ENCODE measurements around the gene ATP6V0E2. TPM values are rescaled to one million over a fixed set of nuclear protein-coding genes. Genes with fewer than 3 reads are reported as not detected.

Gene ATP6V0E2
- total RNA-seq, 1 donor from 2014 or later = 54.3 TPM

DNA sequence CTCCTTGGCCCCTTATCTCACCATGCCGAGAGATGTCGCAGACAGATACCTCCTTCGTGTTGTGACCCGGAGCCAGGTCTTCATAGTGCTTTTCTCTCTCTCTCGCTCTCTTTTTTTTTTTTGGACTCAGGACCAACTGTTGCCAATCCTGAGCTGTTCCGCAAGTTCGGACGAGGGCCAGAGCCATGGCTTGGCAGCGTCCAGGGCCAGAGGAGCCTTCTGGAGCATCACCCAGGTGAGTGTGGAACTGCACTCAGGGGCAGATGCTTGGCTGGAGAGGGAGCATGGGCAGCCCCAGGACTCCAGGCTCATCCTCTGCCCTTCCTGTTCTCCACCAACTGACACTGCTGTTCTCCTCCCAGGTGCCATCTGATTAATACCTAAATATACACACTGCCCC, 27.7 kb upstream of the ATP6V0E2 start:
- Mint-ChIP-seq H3K27me3 (ENCODE audit: low read depth) (no peaks in the 10 kb centered on the region), H3K27ac (no peak overlapping the region), H3K4me1 (ENCODE audit: low read depth) (peaks cover 15% of the 10 kb centered on the region), H3K36me3 (ENCODE audit: low read depth) (peaks cover 29% of the 10 kb centered on the region), H3K9me3 (no peaks in the 10 kb centered on the region), H3K4me3 (ENCODE audit: low read depth) (no peak overlapping the region)
- no peak for DNase-seq (ENCODE audit: low spot score)
- intact Hi-C loops (cut with micrococcal nuclease) = no loop called here

DNA sequence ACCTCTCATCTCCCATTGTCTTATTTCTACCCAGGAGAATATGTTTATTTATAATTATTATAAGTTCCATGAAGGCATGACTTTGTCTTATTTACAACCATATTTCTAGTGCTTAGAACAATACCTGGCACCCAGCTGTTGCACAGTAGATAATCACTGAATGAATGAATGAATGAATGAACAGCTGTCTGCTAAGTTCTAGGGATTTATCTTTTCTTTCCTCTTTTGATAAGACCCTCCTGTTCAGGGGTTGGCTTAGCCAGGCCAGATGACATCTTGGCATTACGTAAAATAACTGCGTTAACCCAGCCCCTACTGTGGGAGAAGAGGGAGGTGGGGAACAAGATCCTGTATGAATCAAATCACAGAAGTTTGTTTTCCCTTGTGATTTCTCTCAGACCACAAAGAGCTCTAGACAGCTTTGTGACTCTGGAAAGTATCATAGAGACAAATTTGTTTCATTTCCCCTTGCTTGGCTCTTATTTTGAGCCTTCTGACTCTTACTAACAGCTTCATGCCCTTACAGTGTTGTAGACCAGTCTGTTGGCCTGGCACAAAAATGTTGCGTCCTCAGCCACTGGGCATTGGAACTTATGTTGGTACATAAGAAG, 27.2 kb upstream of the ATP6V0E2 start:
- H3K9me3 Mint-ChIP-seq = no peaks in the 10 kb centered on the region
- no peak overlapping the region for H3K27ac Mint-ChIP-seq
- intact Hi-C loops (cut with micrococcal nuclease) = no loop called here
- no peaks in the 10 kb centered on the region for H3K27me3 Mint-ChIP-seq (ENCODE audit: low read depth)
- peaks cover 15% of the 10 kb centered on the region for H3K4me1 Mint-ChIP-seq (ENCODE audit: low read depth)
- H3K4me3 Mint-ChIP-seq (ENCODE audit: low read depth) = no peak overlapping the region
- H3K36me3 Mint-ChIP-seq (ENCODE audit: low read depth) = peaks cover 29% of the 10 kb centered on the region
- DNase-seq (ENCODE audit: low spot score) = no peak

DNA sequence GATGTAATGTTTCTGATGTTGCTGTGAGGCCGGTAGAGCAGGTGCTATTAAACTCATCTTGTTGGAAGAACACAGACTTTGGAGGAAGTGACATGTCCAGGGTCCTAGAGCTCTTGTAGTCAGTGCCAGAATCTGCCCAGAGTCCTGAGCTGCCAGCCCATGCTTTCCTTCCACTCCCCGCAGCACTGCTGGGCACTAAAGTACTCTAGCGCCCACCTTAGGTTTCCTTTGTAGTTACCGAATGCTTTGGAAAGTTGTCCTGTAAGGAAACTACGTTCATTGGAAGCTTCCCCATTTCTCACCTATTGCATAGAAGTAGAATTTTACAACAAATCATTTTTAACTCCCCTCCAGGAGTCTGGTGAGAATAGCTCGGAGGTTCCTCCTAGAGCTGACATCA, 24.6 kb upstream of the ATP6V0E2 start:
- H3K27ac Mint-ChIP-seq = no peak overlapping the region
- no peak overlapping the region for H3K4me3 Mint-ChIP-seq (ENCODE audit: low read depth)
- no peak for DNase-seq (ENCODE audit: low spot score)
- intact Hi-C loops (cut with micrococcal nuclease) = no loop called here
- H3K36me3 Mint-ChIP-seq (ENCODE audit: low read depth) = peaks cover 33% of the 10 kb centered on the region
- H3K27me3 Mint-ChIP-seq (ENCODE audit: low read depth) = no peaks in the 10 kb centered on the region
- peaks cover 14% of the 10 kb centered on the region for H3K4me1 Mint-ChIP-seq (ENCODE audit: low read depth)
- no peaks in the 10 kb centered on the region for H3K9me3 Mint-ChIP-seq

DNA sequence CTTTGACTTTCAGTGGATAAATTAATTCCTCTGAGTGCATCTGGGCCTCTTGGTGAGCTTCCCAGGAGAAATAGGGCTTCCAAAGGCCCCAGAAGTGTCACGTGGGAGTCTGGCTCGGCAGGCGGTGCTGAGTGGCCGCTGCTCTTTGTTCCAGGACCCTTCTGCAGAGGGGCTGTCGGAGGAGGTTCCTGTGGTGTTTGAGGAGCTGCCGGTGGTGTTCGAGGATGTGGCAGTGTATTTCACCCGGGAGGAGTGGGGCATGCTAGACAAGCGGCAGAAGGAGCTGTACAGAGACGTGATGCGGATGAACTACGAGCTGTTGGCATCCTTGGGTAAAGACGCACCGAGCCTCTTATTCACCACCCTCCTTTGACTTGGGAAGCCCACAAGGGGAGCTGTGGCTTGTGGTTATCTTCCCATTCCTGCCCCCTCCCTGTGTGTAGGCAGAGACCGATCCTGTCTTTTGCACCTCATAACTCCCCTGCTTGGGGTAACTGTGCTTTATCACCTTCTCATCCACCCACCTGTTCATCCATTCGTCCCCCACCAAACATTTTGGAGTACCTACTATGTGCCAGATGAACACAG, 23.7 kb upstream of the ATP6V0E2 start:
- no peak overlapping the region for H3K4me3 Mint-ChIP-seq (ENCODE audit: low read depth)

DNA sequence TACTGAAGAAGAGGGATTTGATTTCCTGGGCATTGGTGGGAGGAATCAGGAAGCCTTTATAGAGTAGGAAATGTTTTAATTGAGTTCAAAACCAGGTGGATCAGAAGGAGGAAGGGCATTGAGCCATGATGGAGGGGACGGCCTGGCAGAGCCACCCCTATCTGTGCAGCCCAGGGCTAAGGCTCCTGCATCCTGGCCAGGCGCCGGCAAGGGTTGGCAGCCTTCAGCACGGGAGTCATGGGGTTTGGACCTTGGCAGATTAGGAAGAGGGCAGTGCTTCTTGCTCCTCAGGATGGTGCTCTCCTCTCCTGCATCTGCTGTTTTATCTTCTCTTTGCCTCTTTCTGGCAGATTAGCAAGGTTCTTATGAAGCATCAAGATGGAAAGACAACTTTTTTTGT, 23.1 kb upstream of the ATP6V0E2 start:
- intact Hi-C loops (cut with micrococcal nuclease) = no loop called here
- Mint-ChIP-seq H3K36me3 (ENCODE audit: low read depth) (peaks cover 30% of the 10 kb centered on the region), H3K4me1 (ENCODE audit: low read depth) (peaks cover 29% of the 10 kb centered on the region), H3K9me3 (no peaks in the 10 kb centered on the region), H3K27me3 (ENCODE audit: low read depth) (no peaks in the 10 kb centered on the region), H3K27ac (no peak overlapping the region), H3K4me3 (ENCODE audit: low read depth) (no peak overlapping the region)
- no peak for DNase-seq (ENCODE audit: low spot score)

More for the DNA sequence above, 23.7 kb upstream of the ATP6V0E2 start:
- H3K4me1 Mint-ChIP-seq (ENCODE audit: low read depth) = peaks cover 23% of the 10 kb centered on the region
- no peaks in the 10 kb centered on the region for H3K27me3 Mint-ChIP-seq (ENCODE audit: low read depth)
- H3K27ac Mint-ChIP-seq = no peak overlapping the region
- peaks cover 32% of the 10 kb centered on the region for H3K36me3 Mint-ChIP-seq (ENCODE audit: low read depth)
- intact Hi-C loops (cut with micrococcal nuclease) = no loop called here
- DNase-seq (ENCODE audit: low spot score) = no peak
- no peaks in the 10 kb centered on the region for H3K9me3 Mint-ChIP-seq

DNA sequence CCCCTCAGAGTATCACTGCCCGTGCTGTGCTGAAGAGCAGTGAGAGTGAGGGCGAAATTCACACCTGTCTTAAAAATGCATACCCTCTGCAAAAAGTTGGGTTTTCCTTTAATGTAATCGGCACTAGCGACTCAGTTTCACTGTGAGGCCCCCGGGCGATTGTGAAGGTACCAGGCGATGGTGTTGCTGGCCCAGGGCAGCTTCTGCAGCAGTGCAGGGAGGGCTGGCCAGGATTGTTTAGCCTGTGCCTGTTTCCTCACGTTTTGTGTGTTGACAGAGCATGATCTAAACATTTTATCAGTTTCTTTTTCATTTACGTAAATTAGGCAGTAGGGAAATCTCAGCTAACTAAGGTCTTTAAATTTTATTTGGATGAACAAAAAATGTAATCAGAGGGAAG, 22.3 kb upstream of the ATP6V0E2 start:
- Mint-ChIP-seq H3K27me3 (ENCODE audit: low read depth) (no peaks in the 10 kb centered on the region), H3K4me3 (ENCODE audit: low read depth) (no peak overlapping the region), H3K4me1 (ENCODE audit: low read depth) (peaks cover 36% of the 10 kb centered on the region), H3K27ac (no peak overlapping the region), H3K9me3 (no peaks in the 10 kb centered on the region), H3K36me3 (ENCODE audit: low read depth) (peaks cover 32% of the 10 kb centered on the region)
- intact Hi-C loops (cut with micrococcal nuclease) = no loop called here
- no peak for DNase-seq (ENCODE audit: low spot score)

DNA sequence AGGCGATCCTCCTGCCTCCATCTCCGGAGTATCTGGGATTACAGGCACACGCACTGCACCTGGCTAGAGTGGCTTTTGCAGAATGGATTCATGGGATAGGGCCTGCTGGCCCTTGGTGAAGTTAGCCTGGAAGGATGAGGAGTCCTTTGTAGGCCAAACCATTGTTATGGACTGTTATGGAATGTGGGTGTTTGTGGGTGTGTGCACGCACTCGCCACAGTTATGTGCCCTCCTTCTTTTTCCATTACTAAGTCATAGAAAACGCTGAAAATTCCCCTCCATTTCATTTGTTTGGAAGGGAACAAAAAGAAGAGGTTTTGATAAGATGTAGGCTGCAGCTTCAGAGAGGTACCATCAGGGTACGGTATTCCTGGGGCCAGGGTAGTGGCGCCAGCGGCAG, 20.6 kb upstream of the ATP6V0E2 start:
- Mint-ChIP-seq H3K4me1 (ENCODE audit: low read depth) (peaks cover 47% of the 10 kb centered on the region), H3K27me3 (ENCODE audit: low read depth) (no peaks in the 10 kb centered on the region), H3K36me3 (ENCODE audit: low read depth) (peaks cover 39% of the 10 kb centered on the region), H3K9me3 (no peaks in the 10 kb centered on the region), H3K27ac (no peak overlapping the region), H3K4me3 (ENCODE audit: low read depth) (no peak overlapping the region)
- intact Hi-C loops (cut with micrococcal nuclease) = no loop called here
- no peak for DNase-seq (ENCODE audit: low spot score)

DNA sequence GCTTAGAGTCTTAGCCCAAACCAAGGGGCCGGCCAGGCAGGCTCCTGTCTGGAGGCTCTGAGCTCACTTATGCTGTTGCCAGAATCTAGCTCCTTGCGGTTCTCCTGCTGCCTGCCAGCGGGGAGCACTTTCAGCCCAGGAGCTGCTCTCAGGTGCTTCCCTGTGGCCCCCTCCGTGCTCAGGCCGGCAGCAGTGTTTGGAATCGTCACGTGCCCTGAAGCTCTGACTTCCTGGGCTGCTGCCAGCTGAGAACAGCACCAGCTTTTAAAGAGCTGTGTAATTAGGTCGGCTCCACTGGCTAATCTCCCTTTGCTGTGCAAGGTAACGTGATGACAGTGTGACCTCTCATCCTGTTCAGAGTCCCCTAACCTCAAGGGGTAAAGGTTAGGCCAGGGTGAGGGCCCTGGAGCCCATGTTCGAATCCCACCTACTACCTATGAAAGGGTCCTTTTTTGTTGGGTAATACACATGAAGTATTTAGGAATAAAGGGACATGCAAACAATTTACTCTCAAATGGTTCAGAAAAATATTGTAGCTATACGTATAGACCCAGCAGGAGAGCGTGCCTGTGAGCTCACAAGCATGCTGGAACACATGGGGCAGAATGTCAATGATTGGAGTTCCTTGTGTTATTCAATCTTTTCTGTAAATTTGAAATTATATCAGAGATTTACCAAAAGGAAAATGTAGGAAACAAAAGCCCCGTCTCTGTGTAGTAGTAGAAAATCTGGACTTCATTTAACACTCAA, 19.0 kb upstream of the ATP6V0E2 start:
- peaks cover 29% of the 10 kb centered on the region for H3K36me3 Mint-ChIP-seq (ENCODE audit: low read depth)
- H3K4me3 Mint-ChIP-seq (ENCODE audit: low read depth) = no peak overlapping the region
- no peaks in the 10 kb centered on the region for H3K27me3 Mint-ChIP-seq (ENCODE audit: low read depth)
- no peak for DNase-seq (ENCODE audit: low spot score)
- H3K9me3 Mint-ChIP-seq = no peaks in the 10 kb centered on the region
- intact Hi-C loops (cut with micrococcal nuclease) = no loop called here
- H3K27ac Mint-ChIP-seq = no peak overlapping the region
- H3K4me1 Mint-ChIP-seq (ENCODE audit: low read depth) = peaks cover 47% of the 10 kb centered on the region

DNA sequence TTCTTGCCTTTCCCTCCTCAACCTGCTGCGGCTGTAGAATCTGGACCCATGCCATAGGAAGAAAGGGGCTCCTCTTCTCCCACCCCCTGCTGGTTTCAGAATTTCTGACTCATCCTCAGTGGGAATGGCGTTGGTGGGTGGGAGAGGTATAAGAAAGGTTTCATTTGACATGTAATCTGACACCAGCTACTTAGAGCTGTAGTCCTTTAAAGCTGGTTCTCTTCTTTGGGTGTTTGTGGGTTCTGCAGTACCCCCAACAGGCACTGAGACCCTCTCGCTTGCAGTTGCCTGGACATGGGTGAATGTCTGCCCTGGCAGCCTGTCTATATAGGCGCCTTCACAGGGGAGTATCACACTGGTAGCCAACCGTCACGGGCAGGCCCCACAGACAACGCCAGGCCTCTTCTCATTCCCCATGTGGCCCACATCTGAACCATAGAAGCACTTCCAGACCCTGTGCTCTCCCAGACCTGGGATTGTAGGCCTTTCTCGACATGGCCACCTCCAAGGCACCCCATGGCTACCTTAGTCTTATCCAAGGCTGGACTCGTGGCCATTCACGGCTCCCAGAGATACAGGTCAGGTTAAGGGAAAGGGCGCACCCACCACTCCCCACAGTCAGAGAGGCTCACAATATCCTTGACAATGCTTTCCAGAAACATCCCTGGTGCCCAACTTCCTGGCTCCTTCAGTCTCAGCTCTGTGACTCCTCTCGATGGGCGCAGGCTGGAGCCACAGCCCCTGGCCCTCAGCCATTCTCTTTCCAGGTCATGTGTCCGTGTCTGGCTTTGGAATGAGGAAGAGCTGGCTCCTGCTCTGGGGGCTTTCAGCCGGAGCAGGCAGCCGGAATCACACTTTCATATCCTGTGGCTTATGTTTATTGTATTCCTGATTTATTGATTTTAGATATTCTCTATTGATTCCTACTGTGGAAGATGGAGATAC, 18.1 kb upstream of the ATP6V0E2 start:
- Mint-ChIP-seq H3K27ac (no peak overlapping the region), H3K36me3 (ENCODE audit: low read depth) (peaks cover 31% of the 10 kb centered on the region), H3K4me1 (ENCODE audit: low read depth) (peaks cover 39% of the 10 kb centered on the region), H3K4me3 (ENCODE audit: low read depth) (no peak overlapping the region), H3K9me3 (no peaks in the 10 kb centered on the region), H3K27me3 (ENCODE audit: low read depth) (no peaks in the 10 kb centered on the region)
- DNase-seq (ENCODE audit: low spot score) = no peak
- intact Hi-C loops (cut with micrococcal nuclease) = no loop called here

DNA sequence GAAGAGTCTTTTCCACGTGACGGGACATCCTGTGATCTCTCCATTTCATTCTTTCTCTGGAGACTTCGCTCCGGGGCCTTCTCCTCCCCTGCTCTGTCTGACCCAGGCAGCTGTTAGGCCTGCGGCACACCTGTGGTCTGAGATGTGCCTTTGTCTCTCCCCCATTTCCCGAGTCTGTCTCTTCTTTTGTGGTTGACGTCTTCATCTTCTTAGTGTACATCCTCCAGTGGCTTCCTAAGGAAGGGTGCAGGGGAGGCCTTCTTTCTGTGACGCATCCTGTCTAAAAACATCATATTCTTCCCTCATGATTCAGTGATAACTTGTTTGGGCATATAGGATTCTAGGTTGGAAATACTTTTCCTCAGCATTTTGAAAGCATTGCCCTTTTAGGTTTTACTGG, 17.2 kb upstream of the ATP6V0E2 start:
- DNase-seq (ENCODE audit: low spot score) = no peak

DNA sequence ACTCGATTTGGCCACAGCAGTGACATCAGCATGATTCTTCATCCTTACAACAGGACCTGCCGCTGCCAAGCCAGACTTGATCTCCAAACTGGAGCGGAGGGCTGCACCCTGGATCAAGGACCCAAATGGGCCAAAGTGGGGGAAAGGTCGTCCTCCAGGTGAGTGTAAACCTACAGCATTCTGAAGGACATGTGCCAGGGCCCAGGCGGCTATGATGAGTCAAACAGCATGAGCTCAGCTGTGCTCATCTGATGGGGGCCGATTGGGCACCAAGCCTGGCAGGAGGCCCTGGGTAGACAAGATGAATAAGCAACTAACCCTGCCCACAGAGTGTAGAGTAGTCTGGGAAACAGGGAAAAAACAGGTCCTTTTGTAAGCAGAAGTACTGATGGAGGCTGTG, 14.4 kb upstream of the ATP6V0E2 start:
- Mint-ChIP-seq H3K4me1 (ENCODE audit: low read depth) (peaks cover 37% of the 10 kb centered on the region), H3K4me3 (ENCODE audit: low read depth) (no peak overlapping the region), H3K36me3 (ENCODE audit: low read depth) (peaks cover 44% of the 10 kb centered on the region), H3K9me3 (no peaks in the 10 kb centered on the region), H3K27me3 (ENCODE audit: low read depth) (no peaks in the 10 kb centered on the region), H3K27ac (no peak overlapping the region)
- no peak for DNase-seq (ENCODE audit: low spot score)
- intact Hi-C loops (cut with micrococcal nuclease) = no loop called here

More for the DNA sequence above, 17.2 kb upstream of the ATP6V0E2 start:
- peaks cover 36% of the 10 kb centered on the region for H3K4me1 Mint-ChIP-seq (ENCODE audit: low read depth)
- intact Hi-C loops (cut with micrococcal nuclease) = no loop called here
- H3K9me3 Mint-ChIP-seq = no peaks in the 10 kb centered on the region
- peak overlapping the region; percentile 45 for H3K4me3 Mint-ChIP-seq (ENCODE audit: low read depth)
- peaks cover 33% of the 10 kb centered on the region for H3K36me3 Mint-ChIP-seq (ENCODE audit: low read depth)
- peak overlapping the region; percentile 60 for H3K27ac Mint-ChIP-seq
- H3K27me3 Mint-ChIP-seq (ENCODE audit: low read depth) = no peaks in the 10 kb centered on the region

DNA sequence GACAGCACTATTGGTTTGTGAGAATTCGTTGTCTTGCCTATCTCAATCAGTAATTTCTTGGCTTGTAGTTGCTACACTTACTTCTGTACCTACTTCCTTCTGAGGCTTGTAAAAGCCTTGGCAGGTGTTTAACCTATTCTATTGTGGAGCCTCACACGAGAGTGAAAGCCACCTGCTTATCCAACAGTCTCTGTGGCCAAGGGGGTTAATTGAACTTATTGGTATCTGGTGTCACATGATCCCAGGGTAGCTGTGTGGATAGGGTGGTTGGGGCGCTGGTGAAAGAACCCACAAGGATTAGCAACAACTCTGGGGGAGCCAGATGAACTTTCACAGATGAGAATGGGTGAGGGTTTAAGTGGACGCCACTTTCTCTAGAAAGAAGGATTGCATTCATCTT, 13.9 kb upstream of the ATP6V0E2 start:
- no peaks in the 10 kb centered on the region for H3K9me3 Mint-ChIP-seq
- no peaks in the 10 kb centered on the region for H3K27me3 Mint-ChIP-seq (ENCODE audit: low read depth)
- no peak overlapping the region for H3K27ac Mint-ChIP-seq
- DNase-seq (ENCODE audit: low spot score) = no peak
- H3K4me1 Mint-ChIP-seq (ENCODE audit: low read depth) = peaks cover 34% of the 10 kb centered on the region
- no peak overlapping the region for H3K4me3 Mint-ChIP-seq (ENCODE audit: low read depth)
- intact Hi-C loops (cut with micrococcal nuclease) = no loop called here
- peaks cover 44% of the 10 kb centered on the region for H3K36me3 Mint-ChIP-seq (ENCODE audit: low read depth)

Measured in activated T-helper 2 cell treated with anti-CD3 and anti-CD28 coated beads, Interferon-gamma antibody, Interleukin-2, Interleukin-4, amounts not matched to agents 10 μg/mL and 5 μg/mL and 100 μg/mL, durations not matched to agents 14 hours and 24 hours and 36 hours (primary cell).